ENCODE measurements around the gene SRPX.
A peak's percentile ranks its signal among the peaks of the same experiment; 100 is the strongest.

The SRPX gene

DNA sequence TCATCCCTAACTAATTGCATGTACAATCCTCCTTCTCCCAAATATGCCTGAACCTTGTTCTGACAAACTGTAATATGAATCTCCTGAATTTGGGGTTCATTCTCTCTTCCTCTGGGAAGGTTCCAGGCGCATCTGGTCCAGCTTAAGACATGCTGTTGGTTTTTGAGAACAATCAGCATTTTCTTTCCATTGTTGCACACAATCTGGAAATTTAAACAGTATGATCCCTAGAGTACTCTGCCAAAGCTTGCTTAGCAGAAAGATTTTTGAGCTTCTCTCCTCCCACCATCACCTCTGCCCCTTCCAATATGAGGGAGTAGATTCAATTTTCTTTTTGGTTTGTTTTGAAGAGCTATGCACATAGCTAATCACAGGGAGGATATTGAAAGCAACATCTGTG is 50.1 kb downstream of the SRPX start:
- in situ Hi-C loops (cut with MboI; ENCODE audit: low pct_unique_long_range_greater_than_20kb, low sequenced_read_pairs, unreplicated experiment) = no loop called here
- no peak for DNase-seq (ENCODE audit: low spot score)
- TF ChIP-seq, protein P1, sequence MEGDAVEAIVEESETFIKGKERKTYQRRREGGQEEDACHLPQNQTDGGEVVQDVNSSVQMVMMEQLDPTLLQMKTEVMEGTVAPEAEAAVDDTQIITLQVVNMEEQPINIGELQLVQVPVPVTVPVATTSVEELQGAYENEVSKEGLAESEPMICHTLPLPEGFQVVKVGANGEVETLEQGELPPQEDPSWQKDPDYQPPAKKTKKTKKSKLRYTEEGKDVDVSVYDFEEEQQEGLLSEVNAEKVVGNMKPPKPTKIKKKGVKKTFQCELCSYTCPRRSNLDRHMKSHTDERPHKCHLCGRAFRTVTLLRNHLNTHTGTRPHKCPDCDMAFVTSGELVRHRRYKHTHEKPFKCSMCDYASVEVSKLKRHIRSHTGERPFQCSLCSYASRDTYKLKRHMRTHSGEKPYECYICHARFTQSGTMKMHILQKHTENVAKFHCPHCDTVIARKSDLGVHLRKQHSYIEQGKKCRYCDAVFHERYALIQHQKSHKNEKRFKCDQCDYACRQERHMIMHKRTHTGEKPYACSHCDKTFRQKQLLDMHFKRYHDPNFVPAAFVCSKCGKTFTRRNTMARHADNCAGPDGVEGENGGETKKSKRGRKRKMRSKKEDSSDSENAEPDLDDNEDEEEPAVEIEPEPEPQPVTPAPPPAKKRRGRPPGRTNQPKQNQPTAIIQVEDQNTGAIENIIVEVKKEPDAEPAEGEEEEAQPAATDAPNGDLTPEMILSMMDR (IDR thresholded peaks at IDR 0.05; ENCODE audit: extremely low read depth, insufficient read depth, missing control alignments) = no peak

DNA sequence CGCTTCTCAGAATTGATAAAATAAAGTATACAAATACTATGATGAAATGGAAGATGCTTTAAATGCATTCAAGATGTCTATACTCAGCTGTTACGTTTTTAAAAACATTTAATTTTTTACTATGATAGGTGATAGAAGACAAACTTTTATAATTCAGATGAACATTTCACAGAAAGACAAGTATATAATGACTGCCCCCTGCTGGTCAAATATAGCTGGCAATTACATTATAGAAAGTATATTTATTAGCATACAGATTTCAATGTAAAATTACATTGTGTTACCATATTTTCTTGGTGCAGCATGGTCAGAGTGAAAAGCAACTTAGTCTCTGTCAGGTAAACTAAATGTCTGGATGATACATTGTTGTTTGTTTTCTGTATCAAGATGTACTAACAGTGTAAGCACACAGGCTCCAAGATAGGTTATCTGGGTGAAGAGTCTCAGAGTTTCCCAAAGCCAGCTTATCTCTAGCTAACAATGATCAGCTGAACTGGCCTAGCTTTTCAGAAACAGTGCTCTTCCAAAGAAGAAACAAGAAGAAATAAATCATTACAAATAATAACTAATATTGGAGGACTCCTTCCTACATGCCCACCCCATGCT is 54.1 kb downstream of the SRPX start:
- TF ChIP-seq, protein P1 (IDR thresholded peaks at IDR 0.05; ENCODE audit: extremely low read depth, insufficient read depth, missing control alignments) = peak; percentile 54
- DNase-seq (ENCODE audit: low spot score) = peak; percentile 23
- in situ Hi-C loops (cut with MboI; ENCODE audit: low pct_unique_long_range_greater_than_20kb, low sequenced_read_pairs, unreplicated experiment) = no loop called here

DNA sequence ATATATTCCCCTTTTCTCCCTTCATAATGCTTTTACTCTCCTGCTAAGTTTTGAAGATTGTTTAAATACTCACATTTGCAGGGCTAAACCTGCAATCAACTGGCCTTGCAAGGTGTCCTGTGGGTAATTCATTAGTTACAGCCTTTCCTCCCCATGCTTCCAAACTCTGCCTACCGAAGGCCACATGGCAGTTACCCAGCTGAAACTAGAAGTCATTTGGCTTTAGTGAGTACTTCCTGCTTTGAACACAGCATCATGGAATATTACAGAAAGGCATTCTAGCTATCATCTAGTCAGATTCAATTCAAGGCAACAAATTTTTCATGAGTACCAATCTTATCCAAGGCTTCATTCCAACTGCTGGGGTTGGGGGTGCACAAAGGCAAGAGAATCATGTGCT is 55.6 kb downstream of the SRPX start:
- in situ Hi-C loops (cut with MboI; ENCODE audit: low pct_unique_long_range_greater_than_20kb, low sequenced_read_pairs, unreplicated experiment) = no loop called here
- TF ChIP-seq, protein P1 (IDR thresholded peaks at IDR 0.05; ENCODE audit: extremely low read depth, insufficient read depth, missing control alignments) = no peak
- no peak for DNase-seq (ENCODE audit: low spot score)

DNA sequence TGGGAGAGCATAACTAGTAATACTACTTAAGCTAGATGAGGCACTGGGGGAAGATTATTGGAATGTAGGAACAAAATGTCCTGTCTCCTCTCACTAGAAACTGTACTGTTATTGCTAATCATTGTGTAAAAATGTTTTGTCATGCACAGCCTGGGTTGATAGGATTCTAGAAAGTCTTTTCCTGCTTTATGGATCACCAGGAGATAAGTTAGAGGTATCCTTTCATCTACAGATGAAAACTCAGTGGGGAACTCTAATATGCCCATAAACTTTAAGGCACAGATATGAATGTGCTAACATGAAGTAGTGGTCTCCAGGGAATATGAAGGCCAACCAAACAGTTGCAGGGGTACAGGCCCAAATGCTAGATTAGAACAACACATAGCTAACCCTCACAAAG is 57.5 kb downstream of the SRPX start:
- DNase-seq (ENCODE audit: low spot score) = no peak
- TF ChIP-seq, protein P1 (IDR thresholded peaks at IDR 0.05; ENCODE audit: extremely low read depth, insufficient read depth, missing control alignments) = no peak
- in situ Hi-C loops (cut with MboI; ENCODE audit: low pct_unique_long_range_greater_than_20kb, low sequenced_read_pairs, unreplicated experiment) = no loop called here

DNA sequence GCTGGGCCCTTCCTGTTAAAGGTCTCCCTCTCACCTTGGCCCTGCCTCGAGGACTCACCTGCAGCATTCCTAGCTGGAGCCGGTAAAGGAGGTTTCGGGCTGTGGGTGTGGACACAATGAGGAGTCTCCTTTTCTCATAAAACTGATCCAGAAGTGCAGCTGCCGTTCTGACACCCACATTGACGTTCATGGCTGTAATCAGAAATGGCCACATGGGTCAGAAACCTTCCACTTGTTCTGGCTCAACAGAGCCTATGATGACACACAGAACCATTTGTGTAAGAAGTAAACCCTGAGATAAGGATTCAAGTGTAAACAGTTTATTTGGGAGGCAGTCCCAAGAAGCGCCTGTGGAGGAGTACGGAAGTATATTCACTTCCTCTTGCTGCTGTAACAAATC is 63.8 kb downstream of the SRPX start:
- in situ Hi-C loops (cut with MboI; ENCODE audit: low pct_unique_long_range_greater_than_20kb, low sequenced_read_pairs, unreplicated experiment) = no loop called here

DNA sequence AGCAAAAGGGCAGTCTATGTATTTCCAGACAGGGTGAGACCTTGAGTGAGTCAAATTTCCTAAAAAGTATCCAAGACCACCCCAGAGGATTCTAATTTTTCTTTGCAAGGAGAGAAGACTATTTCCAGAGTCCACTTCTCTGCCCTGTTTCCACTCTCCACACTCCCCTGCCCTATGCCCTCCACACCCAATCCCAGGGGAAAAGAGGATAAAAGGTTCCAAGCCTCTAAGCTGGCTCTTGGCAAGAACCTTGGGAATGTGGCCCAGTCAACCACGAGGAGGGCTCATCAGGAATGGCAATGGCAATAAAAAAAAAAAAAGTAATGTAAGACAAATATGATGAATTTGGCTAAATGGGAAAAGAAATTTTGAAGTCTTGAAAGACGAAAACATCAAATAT is 65.9 kb downstream of the SRPX start:
- TF ChIP-seq, protein P1 (IDR thresholded peaks at IDR 0.05; ENCODE audit: extremely low read depth, insufficient read depth, missing control alignments) = no peak
- in situ Hi-C loops (cut with MboI; ENCODE audit: low pct_unique_long_range_greater_than_20kb, low sequenced_read_pairs, unreplicated experiment) = no loop called here
- DNase-seq (ENCODE audit: low spot score) = no peak

More for the DNA sequence above, 63.8 kb downstream of the SRPX start:
- DNase-seq (ENCODE audit: low spot score) = no peak
- TF ChIP-seq, protein P1 (IDR thresholded peaks at IDR 0.05; ENCODE audit: extremely low read depth, insufficient read depth, missing control alignments) = no peak

Measured in GM13977 (cell line).